NCI-H2029 treated with DMSO at 0.1 percent for 48 hours (cell line): ENCODE results near the gene ITGB4.

Experiments used
- DNase-seq: peaks from one replicate; lab custom pipeline; 2025; lab: John Stamatoyannopoulos, UW

The ITGB4 gene

GRCh38 chr17:75785016-75785890, 64.0 kb downstream of the ITGB4 start:
- peak; percentile 63 for DNase-seq

DNA sequence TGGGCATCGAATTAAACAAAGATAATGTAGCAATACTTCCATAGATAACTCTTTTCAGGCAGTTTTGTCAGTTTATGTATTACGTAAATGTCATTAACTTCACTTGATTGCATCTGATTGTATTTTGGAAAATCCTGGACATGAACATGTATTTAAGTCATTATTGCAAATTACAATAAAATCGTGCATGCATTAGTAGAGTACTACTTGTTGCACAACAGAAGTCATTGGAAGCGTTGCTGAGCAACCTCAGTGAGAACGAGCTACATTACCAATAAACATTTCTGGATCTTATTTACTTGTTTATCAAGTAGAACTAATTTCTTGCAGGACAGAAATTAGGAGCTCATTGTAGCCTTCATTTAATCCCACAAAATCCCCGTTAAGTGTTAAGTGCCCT, 70.0 kb downstream of the ITGB4 start:
- DNase-seq = no peak

DNA sequence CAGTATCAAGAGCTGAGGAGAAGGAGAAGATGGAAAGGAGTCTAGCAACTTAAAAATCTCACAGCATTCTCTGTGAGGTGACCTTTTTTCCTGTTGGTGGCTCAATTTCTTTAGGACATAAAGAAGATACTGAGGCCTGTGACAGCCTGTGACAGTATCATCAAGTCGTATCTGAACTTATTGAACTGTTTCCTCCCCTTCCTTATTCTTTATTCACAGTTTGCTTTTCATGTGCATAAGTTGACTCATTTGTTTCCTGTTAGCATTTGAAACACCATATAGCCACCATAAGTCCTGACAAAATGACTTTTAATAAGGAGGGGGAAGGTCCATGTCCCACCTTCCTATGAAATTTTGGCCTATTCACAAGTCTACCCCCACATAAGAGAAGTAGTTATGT, 72.2 kb downstream of the ITGB4 start:
- no peak for DNase-seq

GRCh38 chr17:75795820-75796607, 74.8 kb downstream of the ITGB4 start:
- no peak for DNase-seq

GRCh38 chr17:75799402-75799801, 78.1 kb downstream of the ITGB4 start:
- DNase-seq = no peak

DNA sequence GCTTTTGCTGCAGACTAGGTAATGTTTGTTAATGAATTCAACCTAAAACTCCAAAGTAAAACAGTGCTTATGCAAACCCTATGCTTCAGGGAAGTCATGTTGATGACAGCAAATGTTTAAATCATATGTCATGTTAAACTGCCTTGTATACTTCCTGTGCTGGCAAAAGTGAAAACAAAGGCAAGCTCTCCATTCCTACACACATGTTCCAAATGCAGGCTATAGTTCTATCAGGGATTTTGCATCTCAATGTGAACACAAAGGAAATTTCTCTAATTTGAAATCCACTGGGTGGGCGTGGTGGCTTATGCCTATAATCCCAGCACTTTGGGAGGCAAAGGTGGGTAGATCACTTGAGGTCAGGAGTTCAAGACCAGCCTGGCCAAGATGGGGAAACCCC, 82.6 kb downstream of the ITGB4 start:
- DNase-seq = no peak

GRCh38 chr17:75806822-75807500, 85.7 kb downstream of the ITGB4 start:
- no peak for DNase-seq
